ENCODE results near the gene ANGPT4. TPM values are rescaled to one million over a fixed set of nuclear protein-coding genes. Genes with fewer than 3 reads are reported as not detected.
A peak's percentile ranks its signal among the peaks of the same experiment; 100 is the strongest.

The ANGPT4 gene
- total RNA-seq, 4 donors from 2014 or later = 0.14 TPM; not detected in 3

DNA sequence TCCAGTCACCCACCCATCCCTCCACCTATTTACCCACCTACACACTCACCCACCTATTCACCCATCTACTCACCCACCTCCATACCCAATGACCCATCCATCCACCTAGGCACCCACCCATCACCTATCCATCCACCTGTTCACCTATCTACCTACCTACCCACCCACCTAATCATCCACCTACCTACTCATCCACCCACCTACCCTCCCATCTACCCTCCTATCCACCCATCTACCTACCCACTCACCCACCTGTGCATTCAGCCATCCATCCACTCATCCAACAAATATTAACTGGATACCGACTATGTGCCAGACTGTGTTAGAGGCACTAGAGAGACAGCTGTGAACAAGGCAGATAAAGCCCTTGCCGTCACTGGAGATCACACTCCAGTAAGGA is 45.6 kb upstream of the ANGPT4 start:
- WGBS, 2 donors (ENCODE audit: low coverage in 1 of 2) = 50 to 69% methylated on average over 1 to 2 of the region's 2 CpGs
- intact Hi-C loops (cut with DNase I; ENCODE audit: low total_unique reads) = no loop called here
- no peak for DNase-seq

GRCh38 chr20:959996-960615 is 44.0 kb upstream of the ANGPT4 start:
- DNase-seq = no peak
- H3K27ac ChIP-seq = no peak overlapping the region
- H3K4me1 ChIP-seq = peaks cover 0 to 2% (median 0%) of the 10 kb centered on the region in 4 donors
- TF ChIP-seq, protein P1, sequence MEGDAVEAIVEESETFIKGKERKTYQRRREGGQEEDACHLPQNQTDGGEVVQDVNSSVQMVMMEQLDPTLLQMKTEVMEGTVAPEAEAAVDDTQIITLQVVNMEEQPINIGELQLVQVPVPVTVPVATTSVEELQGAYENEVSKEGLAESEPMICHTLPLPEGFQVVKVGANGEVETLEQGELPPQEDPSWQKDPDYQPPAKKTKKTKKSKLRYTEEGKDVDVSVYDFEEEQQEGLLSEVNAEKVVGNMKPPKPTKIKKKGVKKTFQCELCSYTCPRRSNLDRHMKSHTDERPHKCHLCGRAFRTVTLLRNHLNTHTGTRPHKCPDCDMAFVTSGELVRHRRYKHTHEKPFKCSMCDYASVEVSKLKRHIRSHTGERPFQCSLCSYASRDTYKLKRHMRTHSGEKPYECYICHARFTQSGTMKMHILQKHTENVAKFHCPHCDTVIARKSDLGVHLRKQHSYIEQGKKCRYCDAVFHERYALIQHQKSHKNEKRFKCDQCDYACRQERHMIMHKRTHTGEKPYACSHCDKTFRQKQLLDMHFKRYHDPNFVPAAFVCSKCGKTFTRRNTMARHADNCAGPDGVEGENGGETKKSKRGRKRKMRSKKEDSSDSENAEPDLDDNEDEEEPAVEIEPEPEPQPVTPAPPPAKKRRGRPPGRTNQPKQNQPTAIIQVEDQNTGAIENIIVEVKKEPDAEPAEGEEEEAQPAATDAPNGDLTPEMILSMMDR (IDR thresholded peaks at IDR 0.05) = no peak
- TF ChIP-seq EP300 (IDR thresholded peaks at IDR 0.05; ENCODE audit: low read depth) (no peak), POLR2A (IDR thresholded peaks at IDR 0.05) (no peak), POLR2AphosphoS5 (IDR thresholded peaks at IDR 0.05) (no peak)
- 60 to 86% methylated on average over 1 to 14 of the region's 16 CpGs for WGBS, 2 donors (ENCODE audit: low coverage in 1 of 2)
- H3K27me3 ChIP-seq = peaks cover 40% of the 10 kb centered on the region
- H3K4me3 ChIP-seq = no peak overlapping the region
- in situ Hi-C loops (cut with MboI; ENCODE audit: low pct_ligation_motif_present in 1 of 4, low pct_unique_long_range_greater_than_20kb in 1 of 4, low sequenced_read_pairs in 3 of 4) (loop anchor here in 3 of 4 donors (5.0 kb wide), 1 partner anchor 143 kb away; no protein-coding TSS in a partner anchor), intact Hi-C loops (cut with DNase I; ENCODE audit: low total_unique reads) (no loop called here)
- H3K9me3 ChIP-seq = no peaks in the 10 kb centered on the region
- H3K36me3 ChIP-seq = no peaks in the 10 kb centered on the region

More for the DNA sequence above, 45.6 kb upstream of the ANGPT4 start:
- H3K9me3 ChIP-seq = no peaks in the 10 kb centered on the region
- H3K27me3 ChIP-seq = peaks cover 29% of the 10 kb centered on the region
- H3K4me3 ChIP-seq = no peak overlapping the region
- H3K4me1 ChIP-seq = no peaks in the 10 kb centered on the region
- no peak overlapping the region for H3K27ac ChIP-seq
- in situ Hi-C loops (cut with MboI; ENCODE audit: low pct_ligation_motif_present in 1 of 4, low pct_unique_long_range_greater_than_20kb in 1 of 4, low sequenced_read_pairs in 3 of 4) = no loop called here
- TF ChIP-seq EP300 (IDR thresholded peaks at IDR 0.05; ENCODE audit: low read depth) (no peak), POLR2AphosphoS5 (IDR thresholded peaks at IDR 0.05) (no peak), POLR2A (IDR thresholded peaks at IDR 0.05) (no peak)
- TF ChIP-seq, protein P1 (IDR thresholded peaks at IDR 0.05) = no peak
- H3K36me3 ChIP-seq = no peaks in the 10 kb centered on the region

DNA sequence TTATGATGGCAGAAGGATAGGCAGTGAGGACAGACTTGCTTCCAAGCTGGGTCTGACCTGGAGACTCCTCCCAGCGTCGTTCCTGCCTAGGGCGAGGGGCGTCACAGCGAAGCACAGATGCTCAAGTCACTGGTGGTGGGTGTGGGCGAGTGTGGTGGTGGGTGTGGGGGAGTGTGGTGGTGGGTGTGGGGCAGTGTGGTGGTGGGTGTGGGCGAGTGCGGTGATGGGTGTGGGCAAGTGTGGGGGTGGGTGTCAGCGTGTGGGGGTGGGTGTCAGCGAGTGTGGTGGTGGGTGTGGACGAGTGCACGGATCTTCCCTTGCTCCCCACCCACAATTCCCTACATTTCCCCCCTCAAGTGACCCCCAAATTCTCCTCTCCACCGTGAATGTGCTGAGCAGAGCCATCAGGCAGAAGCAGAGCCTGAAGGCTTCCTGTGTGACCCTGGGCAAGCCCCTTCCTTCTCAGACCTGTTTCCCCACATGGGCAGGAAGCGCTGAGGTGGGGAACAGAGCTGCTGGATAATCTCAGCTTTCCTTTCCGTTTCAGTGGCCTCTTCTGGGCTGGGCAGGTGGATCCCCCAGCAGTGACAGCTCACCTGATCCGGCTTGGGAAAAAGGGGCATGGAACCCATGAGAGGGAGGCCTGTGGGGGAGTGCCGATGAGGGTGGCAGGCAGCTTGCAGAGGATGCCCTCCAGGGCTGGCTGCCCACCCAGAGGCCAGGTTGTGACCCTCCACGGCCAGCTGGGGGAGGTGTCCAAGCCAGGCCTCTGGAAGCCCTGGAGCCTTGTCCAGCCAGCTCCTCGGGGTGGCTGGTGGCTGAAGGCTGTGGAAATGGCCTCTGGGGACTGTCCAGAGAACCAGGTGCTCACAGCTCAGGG is 43.0 kb upstream of the ANGPT4 start:
- TF ChIP-seq, protein P1 (IDR thresholded peaks at IDR 0.05) = no peak
- 63 to 80% methylated on average over 2 to 18 of the region's 19 CpGs for WGBS, 2 donors (ENCODE audit: low coverage in 1 of 2)
- no peaks in the 10 kb centered on the region for H3K36me3 ChIP-seq
- intact Hi-C loops (cut with DNase I; ENCODE audit: low total_unique reads) (no loop called here), in situ Hi-C loops (cut with MboI; ENCODE audit: low pct_ligation_motif_present in 1 of 4, low pct_unique_long_range_greater_than_20kb in 1 of 4, low sequenced_read_pairs in 3 of 4) (loop anchor here in 3 of 4 donors (5.0 kb wide), 1 partner anchor 142 kb away; no protein-coding TSS in a partner anchor)
- no peaks in the 10 kb centered on the region for H3K9me3 ChIP-seq
- no peak overlapping the region for H3K27ac ChIP-seq
- H3K4me1 ChIP-seq = peaks cover 0 to 2% (median 0%) of the 10 kb centered on the region in 4 donors
- DNase-seq = no peak
- H3K27me3 ChIP-seq = peaks cover 45% of the 10 kb centered on the region
- H3K4me3 ChIP-seq = no peak overlapping the region

- no peaks in the 10 kb centered on the region for H3K9me3 ChIP-seq
- DNase-seq = no peak
- peaks cover 0 to 2% (median 0%) of the 10 kb centered on the region in 4 donors for H3K4me1 ChIP-seq
- intact Hi-C loops (cut with DNase I; ENCODE audit: low total_unique reads) = loop anchor here (2.0 kb wide), 1 partner anchor 139 kb away; no protein-coding TSS in a partner anchor
- peaks cover 59% of the 10 kb centered on the region for H3K27me3 ChIP-seq
- no peaks in the 10 kb centered on the region for H3K36me3 ChIP-seq
- no peak overlapping the region for H3K27ac ChIP-seq
- H3K4me3 ChIP-seq = no peak overlapping the region
- 65% methylated on average over 1 of the region's 1 CpG; no CpG with 5 or more reads in 1 of the 2 donors for WGBS, 2 donors (ENCODE audit: low coverage in 1 of 2)
- TF ChIP-seq, protein P1 (IDR thresholded peaks at IDR 0.05) = peak in 1 of 5 experiments; percentile 2
- no peak for TF ChIP-seq POLR2A (IDR thresholded peaks at IDR 0.05)
- in situ Hi-C loops (cut with MboI; ENCODE audit: low pct_ligation_motif_present in 1 of 4, low pct_unique_long_range_greater_than_20kb in 1 of 4, low sequenced_read_pairs in 3 of 4) = loop anchor here in 3 of 4 donors (5.0 kb wide), 1 partner anchor 140 kb away; no protein-coding TSS in a partner anchor
Observed at GRCh38 chr20:957544-957943, 41.4 kb upstream of the ANGPT4 start.

Measured in transverse colon (tissue), 4 donors.